ENCODE data around the gene BCL11A. TPM values are rescaled to one million over a fixed set of nuclear protein-coding genes. Genes with fewer than 3 reads are reported as not detected.

Gene BCL11A
- polyA plus RNA-seq, 1 donor from 2014 or later = 44.0 TPM

GRCh38 chr2:60525899-60526298, 27.6 kb downstream of the BCL11A start:
- no peak overlapping the region for H3K4me2 ChIP-seq (ENCODE audit: low read length)
- no peaks in the 10 kb centered on the region for H3K9me2 ChIP-seq (ENCODE audit: insufficient read depth, low read length)
- H3K27me3 ChIP-seq (ENCODE audit: insufficient read depth, low read depth, low read length) = no peaks in the 10 kb centered on the region
- H3K79me2 ChIP-seq (replicated peaks; ENCODE audit: insufficient read depth, low read length) = peaks cover 94% of the 10 kb centered on the region
- no peak overlapping the region for H2AFZ ChIP-seq (ENCODE audit: low read depth, low read length)
- no peak overlapping the region for H3K4me3 ChIP-seq (ENCODE audit: low read length)
- H3K27ac ChIP-seq (ENCODE audit: low read length) = no peak overlapping the region
- no peaks in the 10 kb centered on the region for H3K36me3 ChIP-seq (ENCODE audit: insufficient read depth, low read length)
- H3K9me3 ChIP-seq (ENCODE audit: low read length) = no peaks in the 10 kb centered on the region
- H3K9ac ChIP-seq (ENCODE audit: low read length) = no peak overlapping the region
- TF ChIP-seq REST (IDR thresholded peaks at IDR 0.05; ENCODE audit: borderline replicate concordance) (no peak), CTCF (IDR thresholded peaks at IDR 0.05; ENCODE audit: poor library complexity, severe bottlenecking) (no peak), MXI1 (conservative IDR thresholded peaks at IDR 0.05; ENCODE audit: poor library complexity, severe bottlenecking) (no peak), POLR2AphosphoS5 (IDR thresholded peaks at IDR 0.05) (no peak), EP300 (conservative IDR thresholded peaks at IDR 0.05; ENCODE audit: poor library complexity, severe bottlenecking) (no peak), RAD21 (conservative IDR thresholded peaks at IDR 0.05) (no peak), SMC3 (conservative IDR thresholded peaks at IDR 0.05; ENCODE audit: poor library complexity) (no peak), EZH2 (IDR thresholded peaks at IDR 0.05; ENCODE audit: borderline replicate concordance, insufficient read depth, low read length, poor library complexity, severe bottlenecking) (no peak), TAF1 (IDR thresholded peaks at IDR 0.05; ENCODE audit: low read depth) (no peak)
- H3F3A ChIP-seq (ENCODE audit: insufficient read depth, low read length, poor library complexity, severe bottlenecking) = no peaks in the 10 kb centered on the region
- H4K20me1 ChIP-seq (ENCODE audit: insufficient read depth) = peaks cover 3% of the 10 kb centered on the region

- H4K20me1 ChIP-seq (ENCODE audit: insufficient read depth) = peaks cover 3% of the 10 kb centered on the region
- H3K4me3 ChIP-seq (ENCODE audit: low read length) = no peak overlapping the region
- TF ChIP-seq TAF1 (IDR thresholded peaks at IDR 0.05; ENCODE audit: low read depth) (no peak), RAD21 (conservative IDR thresholded peaks at IDR 0.05) (no peak), REST (IDR thresholded peaks at IDR 0.05; ENCODE audit: borderline replicate concordance) (no peak), CTCF (IDR thresholded peaks at IDR 0.05; ENCODE audit: poor library complexity, severe bottlenecking) (no peak), EP300 (conservative IDR thresholded peaks at IDR 0.05; ENCODE audit: poor library complexity, severe bottlenecking) (no peak), SMC3 (conservative IDR thresholded peaks at IDR 0.05; ENCODE audit: poor library complexity) (no peak), MXI1 (conservative IDR thresholded peaks at IDR 0.05; ENCODE audit: poor library complexity, severe bottlenecking) (no peak), EZH2 (IDR thresholded peaks at IDR 0.05; ENCODE audit: borderline replicate concordance, insufficient read depth, low read length, poor library complexity, severe bottlenecking) (no peak)
- H3K36me3 ChIP-seq (ENCODE audit: insufficient read depth, low read length) = no peaks in the 10 kb centered on the region
- no peak overlapping the region for H3K9ac ChIP-seq (ENCODE audit: low read length)
- no peaks in the 10 kb centered on the region for H3K27me3 ChIP-seq (ENCODE audit: insufficient read depth, low read depth, low read length)
- H3K4me2 ChIP-seq (ENCODE audit: low read length) = no peak overlapping the region
- no peaks in the 10 kb centered on the region for H3K9me2 ChIP-seq (ENCODE audit: insufficient read depth, low read length)
- peaks cover 94% of the 10 kb centered on the region for H3K79me2 ChIP-seq (replicated peaks; ENCODE audit: insufficient read depth, low read length)
- H2AFZ ChIP-seq (ENCODE audit: low read depth, low read length) = no peak overlapping the region
- no peak overlapping the region for H3K27ac ChIP-seq (ENCODE audit: low read length)
- H3K9me3 ChIP-seq (ENCODE audit: low read length) = no peaks in the 10 kb centered on the region
- no peaks in the 10 kb centered on the region for H3F3A ChIP-seq (ENCODE audit: insufficient read depth, low read length, poor library complexity, severe bottlenecking)
These were observed 28.6 kb downstream of the BCL11A start for GRCh38 chr2:60524874-60525273.
